NCI-H526 (cell line): ENCODE results near the gene SDHA.
A peak's percentile ranks its signal among the peaks of the same experiment; 100 is the strongest.
"Not testable (repeated sequence)": the region's sequence is repeated elsewhere in the genome, so short reads cannot be mapped to it uniquely, and the experiment has no call there.

Source experiments
- DNase-seq, 2 experiments: peaks; one replicate each; lab custom pipeline; 2025; lab: John Stamatoyannopoulos, UW

The SDHA gene

GRCh38 chr5:222951-223715 is 5.0 kb downstream of the SDHA start:
- DNase-seq = not testable (repeated sequence)

DNA sequence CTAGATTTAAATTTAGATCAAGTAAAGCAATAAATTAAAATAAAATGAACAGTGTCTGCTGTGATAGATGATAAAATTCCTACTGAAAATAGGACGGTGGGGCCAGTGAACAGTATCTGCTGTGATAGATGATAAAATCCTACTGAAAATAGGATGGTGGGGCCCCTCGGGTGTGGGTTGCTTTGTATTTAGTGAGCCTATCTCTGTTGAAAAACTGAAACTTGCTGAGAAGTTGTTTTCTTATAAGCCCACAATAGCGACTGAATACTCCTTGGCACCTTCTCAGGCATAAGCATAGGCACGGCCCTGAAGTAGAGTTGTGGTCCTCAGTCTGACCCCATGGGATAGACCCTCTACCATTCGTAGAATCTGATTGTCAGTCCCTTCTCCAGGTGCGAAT is 5.7 kb downstream of the SDHA start:
- no peak for DNase-seq

DNA sequence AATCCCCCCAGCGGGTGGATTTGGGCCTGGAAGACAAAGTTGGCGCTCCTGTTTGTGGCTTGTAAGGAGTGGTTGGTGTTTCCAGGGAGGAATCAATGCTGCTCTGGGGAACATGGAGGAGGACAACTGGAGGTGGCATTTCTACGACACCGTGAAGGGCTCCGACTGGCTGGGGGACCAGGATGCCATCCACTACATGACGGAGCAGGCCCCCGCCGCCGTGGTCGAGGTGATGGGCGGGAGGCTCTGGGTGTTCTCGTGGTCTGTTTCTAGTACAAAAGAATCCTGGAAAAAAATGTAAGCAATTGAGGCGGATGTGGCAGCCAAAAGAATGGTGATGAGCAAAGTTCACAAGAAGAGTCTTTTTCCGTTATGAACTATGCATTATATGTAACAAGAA is 7.2 kb downstream of the SDHA start:
- no peak for DNase-seq

- peak in 1 of 2 experiments; percentile 21 for DNase-seq
Measured at GRCh38 chr5:227375-227774, 9.3 kb downstream of the SDHA start.

DNA sequence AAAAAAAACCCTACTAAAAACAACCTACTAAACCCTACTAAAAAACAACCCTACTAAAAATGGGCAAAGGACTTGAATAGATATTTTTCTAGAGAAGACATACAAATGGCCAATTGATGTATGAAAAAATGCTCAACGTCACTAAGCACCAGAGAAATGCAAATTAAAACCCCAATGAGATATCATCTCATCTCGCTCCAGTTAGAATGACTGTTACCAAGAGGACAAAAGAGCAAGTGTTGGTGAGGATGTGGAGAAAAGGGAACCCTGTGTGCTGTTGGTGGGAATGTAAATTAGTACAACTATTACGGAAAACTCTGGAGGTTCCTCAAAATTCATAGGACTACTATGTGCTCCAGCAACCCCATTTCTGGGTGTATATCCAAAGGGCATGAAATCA is 10.8 kb downstream of the SDHA start:
- DNase-seq = peak; percentile 85 to 92

DNA sequence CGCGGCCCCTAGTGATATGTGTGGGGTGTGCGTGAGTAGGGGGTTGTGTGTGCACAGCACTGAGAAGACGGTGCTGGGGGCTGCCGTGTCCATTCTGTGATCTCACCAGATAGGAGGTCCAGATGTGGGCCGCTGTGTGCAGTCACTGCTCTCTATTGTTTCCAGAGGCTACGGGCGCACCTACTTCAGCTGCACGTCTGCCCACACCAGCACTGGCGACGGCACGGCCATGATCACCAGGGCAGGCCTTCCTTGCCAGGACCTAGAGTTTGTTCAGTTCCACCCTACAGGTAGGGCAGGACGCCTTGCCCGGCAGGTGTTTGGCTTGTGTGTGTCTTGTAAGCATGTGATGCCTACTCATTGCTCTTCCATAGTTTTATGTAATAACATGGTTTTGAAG is 12.6 kb downstream of the SDHA start:
- no peak for DNase-seq

DNA sequence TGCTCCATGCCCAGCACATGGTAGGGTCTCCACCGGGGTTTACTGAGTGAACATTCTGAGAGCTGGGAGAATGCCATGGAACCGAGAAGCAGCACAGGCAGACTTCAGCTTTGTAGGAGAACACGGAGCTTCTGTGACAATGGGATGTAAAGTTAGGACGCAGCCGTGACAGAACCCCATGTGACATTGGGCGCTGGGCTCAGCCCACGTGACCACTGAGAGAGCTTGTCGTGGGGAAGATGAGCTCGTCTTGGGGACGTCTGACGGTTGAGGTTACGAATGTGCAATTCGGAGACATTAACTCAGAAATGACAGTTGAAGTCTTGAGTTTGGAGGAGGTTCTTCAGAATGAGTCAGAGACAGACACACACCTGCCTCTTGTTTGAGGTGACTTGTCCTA is 13.5 kb downstream of the SDHA start:
- DNase-seq = no peak

DNA sequence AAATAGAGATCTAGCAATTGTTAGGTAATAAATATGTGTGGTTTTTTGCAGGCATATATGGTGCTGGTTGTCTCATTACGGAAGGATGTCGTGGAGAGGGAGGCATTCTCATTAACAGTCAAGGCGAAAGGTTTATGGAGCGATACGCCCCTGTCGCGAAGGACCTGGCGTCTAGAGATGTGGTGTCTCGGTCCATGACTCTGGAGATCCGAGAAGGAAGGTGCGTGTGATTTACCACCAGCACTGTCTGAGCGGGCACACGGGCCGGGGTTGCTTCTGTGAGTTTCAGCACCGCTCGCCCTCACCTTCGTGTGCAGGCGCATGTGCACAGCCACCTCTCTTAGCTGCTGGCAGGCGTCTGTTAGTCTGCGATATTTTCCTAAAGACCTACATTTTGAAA is 15.3 kb downstream of the SDHA start:
- not testable (repeated sequence) for DNase-seq

DNA sequence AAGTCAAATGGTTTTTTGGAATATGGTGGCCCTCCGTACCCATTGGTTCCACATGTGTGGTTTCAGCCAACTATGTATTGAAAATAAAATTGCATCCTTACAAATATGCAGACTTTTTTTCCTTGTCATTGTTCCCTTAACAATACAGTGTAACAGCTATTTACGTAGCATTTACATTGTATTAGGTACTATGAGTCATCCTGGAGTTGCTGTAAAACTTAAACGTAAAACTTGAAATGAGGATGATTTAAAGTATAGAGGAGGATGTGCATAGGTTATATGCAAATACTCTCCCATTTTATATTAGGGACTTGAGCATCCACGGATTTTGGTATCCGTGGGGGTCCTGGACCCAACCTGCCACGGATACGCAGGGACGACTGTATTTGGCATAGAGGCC is 16.3 kb downstream of the SDHA start:
- DNase-seq = no peak

GRCh38 chr5:235527-235926 is 17.4 kb downstream of the SDHA start:
- DNase-seq = not testable (repeated sequence)

DNA sequence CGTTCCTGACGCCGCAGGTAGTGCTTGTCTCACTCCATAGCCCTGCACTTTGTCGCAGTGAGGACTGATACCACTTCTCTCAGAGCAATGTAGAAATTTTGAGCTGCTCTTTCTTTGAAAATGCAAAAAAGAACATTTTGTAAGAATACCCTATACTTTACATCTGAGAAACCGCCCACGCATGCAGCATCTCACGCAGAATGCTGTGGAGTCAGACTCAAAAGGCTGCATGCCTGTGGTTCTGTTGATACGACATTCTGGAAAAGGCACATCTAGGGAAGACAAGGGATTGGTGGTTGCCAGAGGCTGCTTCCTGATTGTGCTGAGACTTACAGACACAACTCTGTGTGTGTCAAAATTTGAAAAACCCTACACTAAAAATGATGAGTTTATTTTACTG is 19.8 kb downstream of the SDHA start:
- DNase-seq = not testable (repeated sequence)

DNA sequence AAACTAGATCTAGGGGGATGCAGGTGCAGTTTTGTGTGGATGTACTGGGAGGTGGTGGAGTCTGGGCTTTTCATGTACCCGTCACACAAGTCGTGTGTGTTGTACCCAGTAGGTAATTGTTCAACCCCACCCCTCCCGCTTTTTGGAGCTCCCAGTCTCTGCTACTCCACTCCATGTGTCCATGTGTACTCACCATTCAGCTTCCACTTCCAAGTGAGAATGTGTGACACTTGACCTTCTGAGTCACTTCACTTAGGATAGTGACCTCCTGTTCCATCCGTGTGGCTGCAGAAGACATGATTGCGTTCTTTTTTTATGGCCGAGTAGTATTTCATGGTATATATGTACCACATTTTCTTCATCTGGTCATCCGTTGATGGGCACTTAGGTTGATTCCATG is 22.4 kb downstream of the SDHA start:
- not testable (repeated sequence) for DNase-seq

DNA sequence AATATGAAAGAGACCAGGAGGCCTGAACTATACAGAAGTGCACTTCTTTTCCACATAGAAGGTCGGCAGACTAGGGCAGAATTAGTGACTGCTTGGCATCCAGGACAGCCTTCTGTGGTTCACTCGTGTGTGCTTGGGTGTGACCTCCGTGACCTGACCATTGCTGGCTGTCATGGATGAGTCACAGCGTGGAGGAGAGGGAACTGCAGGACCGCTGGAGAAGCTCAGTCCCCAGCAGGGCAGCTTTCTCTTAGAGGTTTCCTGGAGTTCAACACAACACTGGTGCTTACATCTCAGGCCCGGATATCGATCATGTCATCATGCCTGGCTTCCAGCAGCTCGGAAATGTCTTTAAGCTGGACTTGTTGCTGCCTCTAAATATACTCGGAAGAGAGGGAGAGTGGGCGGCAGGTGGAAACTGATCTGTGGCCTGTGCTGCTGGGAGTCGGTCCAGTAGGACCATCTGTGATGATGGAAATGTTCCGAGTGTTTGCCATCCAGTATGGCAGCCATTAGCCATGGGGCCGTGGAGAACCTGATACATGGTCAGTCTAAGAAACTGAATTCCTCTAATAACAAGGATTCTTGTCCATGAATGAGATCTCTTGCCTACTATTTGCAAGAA is 23.0 kb downstream of the SDHA start:
- not testable (repeated sequence) for DNase-seq

- not testable (repeated sequence) for DNase-seq
Measured at GRCh38 chr5:243683-244367, 25.7 kb downstream of the SDHA start.

- DNase-seq = not testable (repeated sequence)
Measured at GRCh38 chr5:245717-246116, 27.6 kb downstream of the SDHA start.

- not testable (repeated sequence) for DNase-seq
Measured at GRCh38 chr5:250396-250795, 32.3 kb downstream of the SDHA start.

GRCh38 chr5:251016-251415 is 32.9 kb downstream of the SDHA start:
- DNase-seq = not testable (repeated sequence)

- DNase-seq = not testable (repeated sequence)
Measured at GRCh38 chr5:251538-251937, 33.4 kb downstream of the SDHA start.

GRCh38 chr5:251975-252374 is 33.9 kb downstream of the SDHA start:
- DNase-seq = not testable (repeated sequence)

- no peak for DNase-seq
Measured at GRCh38 chr5:252546-252945, 34.4 kb downstream of the SDHA start.

GRCh38 chr5:254322-254721 is 36.2 kb downstream of the SDHA start:
- DNase-seq = not testable (repeated sequence)

GRCh38 chr5:255116-255515 is 37.0 kb downstream of the SDHA start:
- not testable (repeated sequence) for DNase-seq

GRCh38 chr5:256347-256746 is 38.2 kb downstream of the SDHA start:
- not testable (repeated sequence) for DNase-seq
